GM20000 (cell line): ENCODE results near the gene PLXNC1.

Experiments used
- DNase-seq: peaks from one replicate; pipeline ENCODE4 v3.0.0; 2012; ENCODE audit warnings: low spot score
- TF ChIP-seq, protein P1 (sequence below): IDR thresholded peaks from 2 replicates; pipeline ENCODE4 v1.5.1; 2012; ENCODE audit warnings: mild to moderate bottlenecking, control low read depth; ENCODE audit errors: extremely low read depth, missing control alignments

Gene PLXNC1

DNA sequence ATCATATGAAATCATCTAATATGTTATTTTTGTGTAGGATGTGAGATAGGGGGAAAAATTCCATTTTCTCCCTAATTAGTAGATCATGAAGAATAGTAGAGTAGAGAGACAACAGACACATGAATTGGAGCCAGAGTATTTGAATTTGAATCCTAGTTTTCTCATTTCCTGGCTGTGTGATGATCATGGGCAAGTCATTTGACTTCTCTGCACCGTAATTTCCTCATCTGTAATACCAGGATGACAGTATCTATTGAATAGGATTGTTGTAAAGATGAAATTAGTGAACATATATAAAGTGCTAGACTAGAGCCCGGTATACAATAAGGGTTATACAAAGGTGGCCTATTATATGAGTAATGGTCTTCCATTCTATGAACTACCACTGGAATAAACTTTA lies 32.2 kb upstream of the PLXNC1 start:
- TF ChIP-seq, protein P1, sequence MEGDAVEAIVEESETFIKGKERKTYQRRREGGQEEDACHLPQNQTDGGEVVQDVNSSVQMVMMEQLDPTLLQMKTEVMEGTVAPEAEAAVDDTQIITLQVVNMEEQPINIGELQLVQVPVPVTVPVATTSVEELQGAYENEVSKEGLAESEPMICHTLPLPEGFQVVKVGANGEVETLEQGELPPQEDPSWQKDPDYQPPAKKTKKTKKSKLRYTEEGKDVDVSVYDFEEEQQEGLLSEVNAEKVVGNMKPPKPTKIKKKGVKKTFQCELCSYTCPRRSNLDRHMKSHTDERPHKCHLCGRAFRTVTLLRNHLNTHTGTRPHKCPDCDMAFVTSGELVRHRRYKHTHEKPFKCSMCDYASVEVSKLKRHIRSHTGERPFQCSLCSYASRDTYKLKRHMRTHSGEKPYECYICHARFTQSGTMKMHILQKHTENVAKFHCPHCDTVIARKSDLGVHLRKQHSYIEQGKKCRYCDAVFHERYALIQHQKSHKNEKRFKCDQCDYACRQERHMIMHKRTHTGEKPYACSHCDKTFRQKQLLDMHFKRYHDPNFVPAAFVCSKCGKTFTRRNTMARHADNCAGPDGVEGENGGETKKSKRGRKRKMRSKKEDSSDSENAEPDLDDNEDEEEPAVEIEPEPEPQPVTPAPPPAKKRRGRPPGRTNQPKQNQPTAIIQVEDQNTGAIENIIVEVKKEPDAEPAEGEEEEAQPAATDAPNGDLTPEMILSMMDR = no peak
- DNase-seq = no peak

DNA sequence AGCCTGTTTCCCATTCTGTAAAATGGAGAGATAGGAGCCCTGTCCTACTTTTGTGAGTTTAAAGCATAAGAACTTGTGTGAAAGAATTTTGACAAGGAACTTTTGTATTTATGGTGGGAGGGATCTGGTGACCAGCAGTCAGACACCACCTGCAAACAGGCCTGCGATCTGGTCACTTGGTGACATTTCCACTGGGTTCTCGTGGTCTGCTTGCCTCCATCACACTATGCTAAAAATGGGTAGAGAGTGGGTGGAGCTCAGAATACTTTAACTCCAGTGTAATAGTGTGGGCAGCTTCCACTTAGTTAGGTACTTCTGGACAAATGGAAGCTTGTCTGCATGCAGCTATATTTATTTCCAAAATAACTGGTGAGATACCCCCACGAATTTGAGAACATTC lies 26.5 kb upstream of the PLXNC1 start:
- DNase-seq = no peak
- TF ChIP-seq, protein P1 = no peak

DNA sequence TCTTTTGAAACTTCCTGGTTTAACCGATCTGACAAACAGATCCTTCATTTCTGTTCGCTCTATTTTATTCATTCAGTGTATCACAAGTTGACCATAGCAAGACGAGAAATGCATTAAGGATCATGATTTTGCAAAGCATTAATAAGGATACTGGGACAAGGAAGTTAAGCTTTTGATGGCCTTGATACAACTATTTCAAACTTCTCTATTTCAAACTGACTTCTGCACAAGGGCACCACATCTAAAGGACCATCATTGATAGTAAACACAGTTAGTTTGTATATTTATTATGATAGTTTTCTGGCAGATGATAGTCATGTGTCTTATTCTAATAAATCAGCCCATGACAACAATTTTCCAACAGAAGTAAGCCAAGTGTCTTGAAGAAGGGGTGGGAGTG lies 25.8 kb upstream of the PLXNC1 start:
- TF ChIP-seq, protein P1 = no peak
- DNase-seq = no peak

DNA sequence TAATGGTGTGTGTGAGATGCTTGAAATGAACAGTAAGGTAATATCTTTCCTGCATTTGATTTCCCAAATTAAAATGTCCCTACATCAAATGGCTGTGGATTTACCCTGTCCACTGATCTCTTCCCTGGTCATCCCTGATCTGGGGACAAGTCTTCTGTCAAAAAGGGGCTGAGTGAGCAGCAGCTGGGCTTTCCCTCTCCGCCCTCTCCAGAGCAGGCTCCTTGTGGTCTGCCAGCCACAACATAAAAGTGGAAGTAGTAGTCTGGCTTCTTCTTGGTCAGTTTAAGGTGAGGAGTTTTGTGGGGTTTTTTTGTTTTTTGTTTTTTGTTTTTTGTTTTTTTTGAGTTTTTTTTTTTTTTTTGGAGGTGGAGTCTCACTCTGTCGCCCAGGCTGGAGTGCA lies 25.2 kb upstream of the PLXNC1 start:
- TF ChIP-seq, protein P1 = no peak
- DNase-seq = no peak

DNA sequence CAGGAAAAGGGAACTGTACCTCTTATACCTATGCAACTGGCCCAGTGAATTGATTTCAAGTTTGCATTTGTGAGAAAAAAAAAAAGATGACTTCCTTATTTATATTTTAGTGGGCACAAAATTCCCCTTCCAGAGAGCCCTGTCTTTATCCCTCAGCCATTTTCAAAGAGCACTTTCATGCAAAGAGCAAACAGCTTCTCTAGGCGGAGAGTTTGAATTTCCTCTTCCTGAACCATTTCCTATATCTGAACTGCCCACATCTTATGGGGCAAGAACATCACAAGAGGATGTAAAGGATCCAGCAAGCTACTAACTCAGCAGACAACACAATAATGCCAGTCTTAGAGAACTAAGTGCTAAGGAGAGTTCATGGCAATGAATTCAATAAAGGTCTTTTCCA lies 22.3 kb upstream of the PLXNC1 start:
- DNase-seq = no peak
- TF ChIP-seq, protein P1 = no peak

DNA sequence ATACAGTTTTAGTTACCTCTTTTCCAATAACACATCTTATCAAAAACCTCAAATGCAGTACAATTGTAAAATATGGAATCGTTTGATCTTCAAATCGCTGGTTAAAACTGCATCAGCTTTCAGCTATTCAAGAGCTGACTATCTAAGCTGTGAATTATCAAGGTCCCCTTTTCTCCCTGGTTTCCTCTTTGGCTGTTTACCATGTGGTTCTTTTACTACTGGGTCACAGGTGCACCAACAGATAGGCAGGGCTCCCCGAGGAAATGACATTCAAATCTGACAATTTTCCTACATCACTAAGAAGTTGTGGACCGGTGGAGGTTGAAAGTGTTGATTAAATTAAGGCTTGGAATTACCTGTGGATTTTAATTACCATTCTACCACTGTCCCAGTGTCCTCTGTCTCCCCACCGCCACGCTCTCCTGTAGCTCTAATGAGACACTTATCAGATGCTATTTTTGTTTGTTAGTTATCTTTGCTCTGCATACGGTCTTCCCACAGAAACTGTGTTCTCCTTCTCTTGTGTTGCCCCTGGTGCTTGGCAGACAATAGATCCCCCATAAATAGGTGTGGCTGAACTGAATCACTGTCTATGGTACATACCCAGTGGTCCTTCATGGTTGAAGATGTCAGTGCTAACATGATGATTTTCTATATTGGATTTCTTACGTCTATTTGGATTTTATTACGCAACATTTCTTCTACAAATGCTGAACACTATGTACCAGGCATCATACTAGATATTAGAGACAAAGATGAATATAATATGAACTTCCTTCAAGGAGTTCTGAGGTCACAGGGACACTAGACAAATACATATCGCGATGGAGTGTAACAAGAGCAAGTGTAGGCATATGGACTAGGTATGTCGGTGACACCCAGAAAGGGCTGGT lies 20.9 kb upstream of the PLXNC1 start:
- TF ChIP-seq, protein P1 = no peak
- DNase-seq = no peak

DNA sequence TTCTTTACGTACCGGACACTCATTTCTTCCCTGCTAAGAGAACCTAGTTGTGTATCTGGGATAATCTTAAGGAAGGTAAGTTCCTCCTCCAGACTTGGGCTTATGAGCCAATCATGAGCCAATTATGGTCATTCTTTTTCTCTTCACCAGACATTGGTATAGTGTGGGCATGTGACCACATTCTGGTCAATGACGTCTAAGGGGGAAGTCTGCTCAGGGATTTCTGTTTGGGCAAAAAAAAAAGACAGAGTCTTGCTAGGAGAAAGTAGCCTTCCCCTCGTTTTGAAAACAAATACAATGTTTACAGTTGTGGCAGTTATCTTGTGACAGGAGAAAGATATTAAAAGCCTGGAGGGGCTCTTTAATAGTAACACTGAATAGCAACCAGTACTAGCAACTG lies 20.1 kb upstream of the PLXNC1 start:
- TF ChIP-seq, protein P1 = no peak
- no peak for DNase-seq
